Measurements from ENCODE around the gene CABP7.
A peak's percentile ranks its signal among the peaks of the same experiment; 100 is the strongest.

CABP7 gene

GRCh38 chr22:29723766-29724165, 4.0 kb downstream of the CABP7 start:
- no peak for DNase-seq

DNA sequence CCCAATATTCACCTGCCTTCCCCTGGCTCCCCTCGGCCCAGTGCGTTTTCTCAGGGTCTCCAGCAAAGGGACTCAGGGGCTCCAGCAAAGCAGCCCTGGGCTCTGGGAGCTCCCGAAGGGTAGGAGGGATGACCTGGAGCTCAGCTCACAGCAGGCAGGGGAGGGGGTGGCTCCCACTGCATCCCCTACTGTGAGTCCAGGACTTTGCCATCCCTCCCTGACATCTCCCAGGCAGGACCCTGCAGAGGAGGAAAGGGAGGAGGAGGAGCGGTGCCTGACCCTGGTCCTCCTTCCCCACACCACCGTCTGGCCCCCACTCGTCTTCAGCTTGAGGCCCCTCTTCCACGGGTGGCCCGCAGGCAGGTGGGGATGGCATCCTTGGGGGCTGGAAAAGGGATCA, 5.0 kb downstream of the CABP7 start:
- DNase-seq, result no peak

DNA sequence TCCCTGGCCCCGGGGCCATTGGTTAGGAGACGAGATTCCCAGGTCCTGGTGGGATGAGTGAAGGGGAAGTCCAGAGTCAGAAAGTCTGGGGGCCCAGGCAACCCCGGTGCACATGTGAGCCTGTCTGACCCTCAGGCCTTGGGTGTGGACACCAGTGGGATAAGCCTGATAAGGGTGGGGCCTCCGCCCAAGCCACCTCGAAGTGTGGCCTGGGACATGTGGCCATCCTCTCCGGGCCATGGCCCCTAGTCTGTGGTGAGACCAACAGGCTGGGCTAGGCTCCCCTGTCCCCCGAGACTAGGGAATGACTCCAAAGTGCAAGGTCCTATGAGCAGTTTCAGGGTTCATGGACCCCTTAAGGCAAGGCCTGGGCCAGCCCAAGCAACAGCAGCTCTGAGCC, 6.3 kb downstream of the CABP7 start:
- no peak for DNase-seq

GRCh38 chr22:29726512-29727130, 6.8 kb downstream of the CABP7 start:
- no peak for DNase-seq

GRCh38 chr22:29727131-29727523, 7.3 kb downstream of the CABP7 start:
- no peak for DNase-seq

- DNase-seq, result no peak
Measured at GRCh38 chr22:29729161-29729560, 9.4 kb downstream of the CABP7 start.

DNA sequence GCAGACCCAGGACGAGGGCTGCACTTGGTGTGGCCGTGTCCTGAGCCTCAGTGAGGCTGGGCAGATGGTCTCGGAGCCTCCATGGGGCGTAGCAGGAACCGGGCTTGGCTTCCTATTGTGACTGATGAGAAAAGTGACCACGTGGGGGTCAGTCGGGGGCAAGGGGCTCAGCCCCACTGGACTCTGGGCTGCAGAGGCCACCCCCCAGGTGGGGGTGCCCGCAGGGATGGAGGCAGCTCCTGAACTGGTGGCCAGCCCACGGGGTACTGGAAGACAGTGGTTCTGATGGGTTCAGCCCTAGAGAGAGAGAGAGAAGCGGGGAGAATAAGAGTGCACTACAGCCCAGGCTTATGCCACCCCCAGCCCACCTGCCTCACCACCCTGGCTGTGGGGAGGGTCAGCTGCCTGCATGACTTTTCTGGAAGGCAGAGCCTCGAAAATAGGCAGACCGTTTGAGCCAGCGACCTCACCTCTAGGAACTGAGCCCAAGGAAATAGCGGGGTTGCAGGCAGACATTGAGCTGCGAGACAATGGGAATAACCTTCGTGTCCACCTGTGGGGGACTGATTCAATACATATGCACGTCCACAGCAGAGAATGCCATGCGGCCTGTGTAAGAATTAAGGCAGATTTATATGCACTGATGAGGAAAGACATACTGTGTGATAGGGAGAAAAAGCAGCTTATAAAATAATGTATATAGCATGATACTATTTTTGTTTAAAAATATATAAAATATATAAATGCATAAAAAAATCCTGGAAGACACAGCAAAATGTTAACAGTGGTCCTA, 11.5 kb downstream of the CABP7 start:
- DNase-seq, result no peak

GRCh38 chr22:29732883-29733282, 13.1 kb downstream of the CABP7 start:
- DNase-seq, result no peak

DNA sequence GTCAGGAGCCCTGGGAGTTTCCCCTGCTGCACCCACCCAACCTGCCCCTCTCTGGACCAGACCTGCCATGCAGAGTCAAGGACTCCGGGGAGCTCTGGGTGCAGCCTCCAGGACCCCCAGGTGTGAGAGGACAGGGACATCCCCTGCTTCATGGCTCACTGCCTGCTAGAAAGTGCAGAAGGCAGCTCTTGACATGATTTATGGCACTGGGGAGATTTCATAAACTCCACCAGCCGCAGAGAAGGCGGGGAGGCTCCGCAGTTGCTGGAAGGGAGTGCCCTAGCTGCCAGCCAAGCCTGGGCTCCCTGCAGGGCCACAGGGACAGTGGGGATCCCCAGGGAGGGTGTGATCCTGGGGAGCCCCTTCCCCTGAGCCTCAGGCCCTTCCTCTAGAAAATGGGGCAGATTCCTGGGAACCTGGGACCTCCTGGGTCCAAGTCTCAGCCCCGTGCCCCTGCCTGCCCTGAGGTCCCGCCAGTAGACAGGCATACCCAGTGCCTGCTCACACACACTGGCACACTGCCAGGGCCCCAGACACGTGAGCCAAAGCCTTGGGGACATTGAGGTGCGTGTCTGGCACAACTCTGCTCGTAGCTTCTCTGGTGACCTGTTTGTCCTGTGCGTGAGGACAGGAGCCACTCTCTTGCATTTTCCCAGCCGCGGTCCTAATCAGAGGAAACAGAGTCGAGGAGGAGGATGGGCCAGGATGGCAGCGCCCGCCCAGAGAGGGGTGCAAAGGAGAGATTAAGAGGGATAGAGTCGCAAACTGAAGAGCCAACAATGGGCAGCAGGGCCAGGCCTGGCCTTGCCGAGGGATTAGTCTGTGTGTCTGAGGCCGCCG, 13.8 kb downstream of the CABP7 start:
- peak; percentile 57 for DNase-seq

DNA sequence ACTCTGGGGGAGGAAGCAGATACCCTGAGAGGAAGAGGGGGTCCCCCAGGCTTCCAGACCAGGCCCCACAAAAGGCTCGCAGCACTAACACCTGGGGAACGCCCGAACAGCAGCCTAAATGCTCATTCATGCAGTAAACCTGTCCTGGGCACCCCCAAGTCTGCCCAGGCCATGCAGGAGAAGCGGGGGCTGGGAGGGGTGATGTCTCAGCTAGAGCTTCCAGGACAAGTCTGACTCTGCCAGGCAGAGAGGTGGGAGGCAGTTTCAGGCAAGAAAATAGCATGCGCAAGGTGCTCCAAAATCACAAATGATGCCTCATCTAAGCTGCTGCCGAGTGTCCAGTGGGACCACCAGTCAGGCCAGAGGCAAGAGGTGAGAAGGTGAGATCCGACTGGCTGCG, 14.6 kb downstream of the CABP7 start:
- no peak for DNase-seq

- no peak for DNase-seq
Measured at GRCh38 chr22:29734838-29735237, 15.0 kb downstream of the CABP7 start.

GRCh38 chr22:29735416-29735815, 15.6 kb downstream of the CABP7 start:
- no peak for DNase-seq

GRCh38 chr22:29737251-29738117, 17.7 kb downstream of the CABP7 start:
- no peak for DNase-seq

- no peak for DNase-seq
Measured at GRCh38 chr22:29738118-29738815, 18.5 kb downstream of the CABP7 start.

DNA sequence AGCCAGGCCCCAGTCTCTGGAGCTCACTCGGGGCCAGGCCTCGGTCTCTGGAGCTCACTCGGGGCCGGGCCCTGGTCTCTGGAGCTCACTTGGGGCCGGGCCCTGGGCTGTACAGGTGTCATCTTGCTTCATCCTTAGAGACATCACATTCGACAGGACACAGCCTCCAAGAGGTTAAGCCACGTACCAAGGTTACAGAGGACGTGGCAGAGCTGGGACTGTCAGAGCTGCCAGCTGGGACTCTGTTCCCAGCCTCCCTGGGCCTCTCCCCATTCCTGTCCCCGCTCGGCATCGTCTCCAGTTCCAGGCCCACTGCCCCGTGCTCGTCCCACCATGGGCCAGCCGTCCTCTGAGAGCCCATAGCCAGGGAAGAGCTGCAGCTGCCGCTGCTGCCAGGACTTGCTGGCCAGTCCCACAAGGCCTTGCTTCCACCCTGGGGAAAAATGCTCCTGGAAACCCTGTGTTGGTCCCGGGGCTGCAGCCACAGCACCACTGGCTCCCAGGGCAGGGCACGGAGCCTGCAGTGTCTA, 19.6 kb downstream of the CABP7 start:
- DNase-seq, result no peak

DNA sequence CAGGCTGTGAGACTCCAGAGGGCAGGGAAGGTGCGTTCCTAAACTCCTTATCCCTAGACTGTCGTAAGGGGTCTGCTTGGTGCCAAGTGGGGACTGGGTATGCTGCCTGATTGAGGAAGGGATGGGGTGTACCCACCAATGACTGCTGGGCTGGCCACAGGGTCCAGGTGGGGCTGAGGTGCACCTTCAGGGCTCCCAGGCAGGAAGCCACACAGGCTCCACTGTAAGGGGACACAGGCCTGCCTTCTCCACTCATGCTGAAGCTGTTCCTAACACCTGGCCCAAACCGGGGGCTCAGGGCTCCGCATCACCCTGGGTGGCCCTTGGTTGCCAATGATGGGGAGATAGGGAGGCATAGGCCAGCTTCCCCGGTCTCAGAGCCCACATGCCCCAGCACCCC, 20.4 kb downstream of the CABP7 start:
- no peak for DNase-seq

- no peak for DNase-seq
Measured at GRCh38 chr22:29741926-29742325, 22.1 kb downstream of the CABP7 start.

DNA sequence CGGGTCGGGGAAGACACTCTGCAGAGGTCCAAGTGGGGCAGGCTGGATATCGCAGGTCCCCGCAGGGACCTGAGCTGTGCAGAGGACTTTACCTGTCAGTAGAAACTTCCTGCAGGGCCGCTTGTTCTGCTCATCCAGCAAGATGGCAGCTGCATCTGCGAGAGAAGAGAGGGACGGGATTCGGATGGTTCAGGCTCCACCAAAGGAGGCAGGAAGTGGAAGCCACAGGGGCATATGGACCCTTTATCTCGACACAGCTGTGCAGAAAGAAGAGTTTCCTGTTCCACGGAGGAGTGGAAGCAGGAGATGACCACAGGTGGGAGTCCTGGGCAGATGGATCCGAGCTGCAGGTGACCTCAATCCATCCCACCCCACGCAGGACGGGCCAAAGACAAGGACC, 22.5 kb downstream of the CABP7 start:
- DNase-seq, result no peak

DNA sequence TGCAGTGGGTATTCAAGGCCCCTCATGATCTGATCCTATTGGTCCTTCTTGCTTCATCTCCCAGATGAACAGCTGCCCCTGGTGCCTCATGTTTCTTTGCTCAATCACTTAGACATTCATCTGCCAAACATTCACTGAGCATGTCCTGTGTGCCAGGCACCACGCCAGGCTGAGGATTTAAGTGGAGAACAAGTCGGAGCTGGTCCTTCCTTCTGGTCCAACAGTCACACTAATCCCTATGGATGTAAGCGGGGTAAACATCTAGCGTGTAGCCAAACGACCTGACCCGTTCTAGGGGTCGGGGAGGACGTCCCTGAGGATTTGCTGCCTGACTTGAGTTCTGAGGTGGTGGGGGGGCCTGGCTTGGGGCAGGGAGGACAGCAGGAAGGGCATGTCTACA, 25.1 kb downstream of the CABP7 start:
- DNase-seq, result no peak

DNA sequence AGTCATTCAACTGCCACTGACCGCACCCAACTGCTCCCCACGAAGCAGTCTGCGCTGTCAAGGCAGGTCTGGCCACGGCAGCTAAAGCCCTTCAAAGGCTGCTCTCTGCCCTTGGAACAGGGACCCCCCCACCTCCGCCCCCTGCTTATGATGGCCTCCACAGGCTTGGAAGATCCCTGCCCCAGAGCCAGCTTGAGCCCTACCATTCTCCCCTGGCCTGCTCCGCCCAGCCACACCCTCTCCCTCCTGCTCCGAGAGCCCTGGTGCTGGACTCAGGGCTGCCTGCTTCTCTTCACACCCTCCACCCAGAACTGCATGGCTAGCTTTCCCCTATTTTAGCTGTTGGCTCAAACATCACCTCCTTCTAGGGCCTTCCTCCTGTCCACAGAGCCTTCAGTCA, 28.0 kb downstream of the CABP7 start:
- DNase-seq, result no peak

- DNase-seq, result no peak
Measured at GRCh38 chr22:29748248-29748893, 28.6 kb downstream of the CABP7 start.
